Measurements from ENCODE around the gene ENPP3. TPM values are rescaled to one million over a fixed set of nuclear protein-coding genes. Genes with fewer than 3 reads are reported as not detected.

Gene ENPP3
- total RNA-seq, 1 experiment from 2014 or later, result 0.45 TPM

- intact Hi-C loops (cut with micrococcal nuclease; ENCODE audit: unreplicated experiment), result no loop called here
- ChIA-PET CTCF (no interaction called here), POLR2A (ENCODE audit: low non-redundant PET) (no interaction called here)
- H3K4me1 ChIP-seq (ENCODE audit: insufficient read depth, low read length, poor library complexity, severe bottlenecking), result peaks cover 7% of the 10 kb centered on the region
- TF ChIP-seq CTCF (conservative IDR thresholded peaks at IDR 0.05; ENCODE audit: low read depth, low read length), result no peak
- TF ChIP-seq EZH2 (IDR thresholded peaks at IDR 0.05; ENCODE audit: borderline replicate concordance, low read depth, low read length, poor library complexity, severe bottlenecking), result no peak
- H3K9me3 ChIP-seq (ENCODE audit: low read depth, low read length, poor library complexity, severe bottlenecking), result no peaks in the 10 kb centered on the region
- H3K4me3 ChIP-seq (ENCODE audit: low read depth, low read length, poor library complexity, severe bottlenecking), result no peak overlapping the region
- H3K27ac ChIP-seq (ENCODE audit: low read depth, low read length, poor library complexity, severe bottlenecking), result no peak overlapping the region
- H3K27me3 ChIP-seq (replicated peaks; ENCODE audit: insufficient read depth, low read depth, low read length, poor library complexity), result no peaks in the 10 kb centered on the region
- no TSS peak for BruUV-seq (replicated peaks)
- DNase-seq (ENCODE audit: low spot score), result no peak
- H3K36me3 ChIP-seq (ENCODE audit: insufficient read depth, low read length, poor library complexity, severe bottlenecking), result no peaks in the 10 kb centered on the region
These were observed 154.4 kb downstream of the ENPP3 start for GRCh38 chr6:131791476-131791875.

GRCh38 chr6:131792091-131792496 is 155.0 kb downstream of the ENPP3 start:
- ChIA-PET CTCF (no interaction called here), POLR2A (ENCODE audit: low non-redundant PET) (no interaction called here)
- no peaks in the 10 kb centered on the region for H3K9me3 ChIP-seq (ENCODE audit: low read depth, low read length, poor library complexity, severe bottlenecking)
- H3K4me3 ChIP-seq (ENCODE audit: low read depth, low read length, poor library complexity, severe bottlenecking), result no peak overlapping the region
- peak; percentile 38 for DNase-seq (ENCODE audit: low spot score)
- H3K27ac ChIP-seq (ENCODE audit: low read depth, low read length, poor library complexity, severe bottlenecking), result no peak overlapping the region
- H3K36me3 ChIP-seq (ENCODE audit: insufficient read depth, low read length, poor library complexity, severe bottlenecking), result no peaks in the 10 kb centered on the region
- intact Hi-C loops (cut with micrococcal nuclease; ENCODE audit: unreplicated experiment), result no loop called here
- no TSS peak for BruUV-seq (replicated peaks)
- TF ChIP-seq CTCF (conservative IDR thresholded peaks at IDR 0.05; ENCODE audit: low read depth, low read length) (peak; percentile 16; the same call in 1 of the 2 replicates), EZH2 (IDR thresholded peaks at IDR 0.05; ENCODE audit: borderline replicate concordance, low read depth, low read length, poor library complexity, severe bottlenecking) (no peak)
- H3K27me3 ChIP-seq (replicated peaks; ENCODE audit: insufficient read depth, low read depth, low read length, poor library complexity), result no peaks in the 10 kb centered on the region
- H3K4me1 ChIP-seq (ENCODE audit: insufficient read depth, low read length, poor library complexity, severe bottlenecking), result peaks cover 7% of the 10 kb centered on the region

GRCh38 chr6:131795366-131795765 is 158.3 kb downstream of the ENPP3 start:
- no peak overlapping the region for H3K27ac ChIP-seq (ENCODE audit: low read depth, low read length, poor library complexity, severe bottlenecking)
- intact Hi-C loops (cut with micrococcal nuclease; ENCODE audit: unreplicated experiment), result no loop called here
- H3K4me1 ChIP-seq (ENCODE audit: insufficient read depth, low read length, poor library complexity, severe bottlenecking), result no peaks in the 10 kb centered on the region
- no peaks in the 10 kb centered on the region for H3K9me3 ChIP-seq (ENCODE audit: low read depth, low read length, poor library complexity, severe bottlenecking)
- H3K27me3 ChIP-seq (replicated peaks; ENCODE audit: insufficient read depth, low read depth, low read length, poor library complexity), result no peaks in the 10 kb centered on the region
- DNase-seq (ENCODE audit: low spot score), result no peak
- H3K36me3 ChIP-seq (ENCODE audit: insufficient read depth, low read length, poor library complexity, severe bottlenecking), result no peaks in the 10 kb centered on the region
- ChIA-PET CTCF (no interaction called here), POLR2A (ENCODE audit: low non-redundant PET) (no interaction called here)
- BruUV-seq (replicated peaks), result no TSS peak
- H3K4me3 ChIP-seq (ENCODE audit: low read depth, low read length, poor library complexity, severe bottlenecking), result no peak overlapping the region
- TF ChIP-seq CTCF (conservative IDR thresholded peaks at IDR 0.05; ENCODE audit: low read depth, low read length) (no peak), EZH2 (IDR thresholded peaks at IDR 0.05; ENCODE audit: borderline replicate concordance, low read depth, low read length, poor library complexity, severe bottlenecking) (no peak)

Small RNA genes lying within 50 kb of the gene (microRNA-seq; reads per million reads assigned to microRNA genes)
- 0.81 reads per million for gene MIR548H5

Other genes with a start within 250 kb of the ENPP3 start
- gene ARG1, start 64.1 kb upstream of the ENPP3 start, total RNA-seq (2021), result not detected in 2 replicates
- gene MED23, start 9.1 kb upstream of the ENPP3 start, total RNA-seq (2021), result 31.7 and 32.3 TPM in 2 replicates
- gene OR2A4, start 64.1 kb downstream of the ENPP3 start, total RNA-seq (2021), result not detected in 2 replicates
- gene CTAGE9, start 73.7 kb downstream of the ENPP3 start, total RNA-seq (2021), result not detected in 2 replicates
- 19.5 and 20.5 TPM in 2 replicates for gene ENPP1, start 170.7 kb downstream of the ENPP3 start, total RNA-seq (2021)

Data from A673 (cell line).